Panc1 (cell line): ENCODE results near the gene AHNAK. TPM values are rescaled to one million over a fixed set of nuclear protein-coding genes. Genes with fewer than 3 reads are reported as not detected.

Experiments used
- ATAC-seq: fragments of 200-7000 bp; cut with Tn5 transposase; 2 replicates; pipeline ENCODE4 v1.9.1; 2020; ENCODE audit warnings: mild to moderate bottlenecking, moderate library complexity
- BruUV-seq: library from RNA; stranded (reverse); fragments of 400-500 nt; replicated peaks from 2 replicates; lab custom pipeline; 2021; lab: Mats Ljungman, UMichigan
- CTCF ChIA-PET: fragments of 300-600 bp; sonication (Branson Sonifier 250); formaldehyde crosslinking; loops from one replicate; lab custom pipeline; 2022; ENCODE audit warnings: antibody characterized with exemption; lab: Charles Lee
- POLR2A ChIA-PET: fragments of 300-600 bp; sonication (Branson Sonifier 250); formaldehyde crosslinking; loops from one replicate; lab custom pipeline; 2022; ENCODE audit warnings: antibody characterized with exemption; lab: Charles Lee
- DNase-seq: peaks from one replicate; pipeline ENCODE4 v3.0.0-alpha.2; 2010; ENCODE audit warnings: low read depth, low spot score
- H3K27ac ChIP-seq: 2 replicates; pipeline ENCODE4 v1.5.1; 2011; ENCODE audit warnings: mild to moderate bottlenecking, low read length, inconsistent platforms
- H3K27me3 ChIP-seq: fragments of 200-500 bp; sonication (Bioruptor generic); 2 replicates; pipeline ENCODE4 v1.6.0; 2014; ENCODE audit warnings: low read length, inconsistent platforms; ENCODE audit not compliant: control insufficient read depth, insufficient read depth
- H3K36me3 ChIP-seq: fragments of 200-500 bp; sonication (Bioruptor generic); 2 replicates; pipeline ENCODE4 v1.5.1; 2014; ENCODE audit warnings: inconsistent platforms, mild to moderate bottlenecking, low read length, moderate library complexity; ENCODE audit not compliant: control insufficient read depth, insufficient read depth
- H3K4me1 ChIP-seq: 2 replicates; pipeline ENCODE4 v1.5.1; 2011; ENCODE audit warnings: inconsistent platforms, mild to moderate bottlenecking, low read length, moderate library complexity; ENCODE audit not compliant: control insufficient read depth, insufficient read depth
- H3K4me3 ChIP-seq, 2 experiments: 2 replicates each; pipeline ENCODE4 v1.5.1; 2011 to 2012; ENCODE audit warnings: low read depth in 2 of 2, low read length in 2 of 2, mild to moderate bottlenecking in 2 of 2, inconsistent platforms in 1 of 2, moderate library complexity in 1 of 2
- H3K9me3 ChIP-seq: fragments of 200-500 bp; sonication (Bioruptor generic); 2 replicates; pipeline ENCODE4 v1.5.1; 2014; ENCODE audit warnings: low read depth, mild to moderate bottlenecking, inconsistent platforms, low read length, moderate library complexity; ENCODE audit not compliant: control insufficient read depth, insufficient read depth
- CTCF ChIP-seq: fragments of 450-650 bp; IDR thresholded peaks from 2 replicates; pipeline ENCODE4 v1.5.1; 2017; ENCODE audit warnings: mild to moderate bottlenecking
- POLR2AphosphoS5 ChIP-seq: IDR thresholded peaks from 2 replicates; pipeline ENCODE4 v1.6.1; 2012; ENCODE audit warnings: mild to moderate bottlenecking, low read depth, low read length, moderate library complexity
- SIN3A ChIP-seq: IDR thresholded peaks from 2 replicates; pipeline ENCODE4 v1.6.1; 2012; ENCODE audit warnings: low read depth, mild to moderate bottlenecking, low read length, moderate library complexity, borderline replicate concordance; ENCODE audit not compliant: insufficient read depth
- TCF7L2 ChIP-seq: IDR thresholded peaks from 2 replicates; pipeline ENCODE4 v1.6.1; 2011; ENCODE audit warnings: mild to moderate bottlenecking, low read depth, low read length, inconsistent platforms
- in situ Hi-C: cut with HindIII; loops from 2 replicates; pipeline ENCODE4 v1.10.0; 2016; ENCODE audit warnings: low sequenced_read_pairs, low pct_unique_long_range_greater_than_20kb
- intact Hi-C: fragments of 100-400 bp; cut with micrococcal nuclease; formaldehyde crosslinking; loops from one replicate; pipeline ENCODE4 v1.10.0; 2022; ENCODE audit not compliant: unreplicated experiment
- total RNA-seq: library from RNA; stranded (reverse); gene quantifications from one replicate; pipeline ENCODE4 v1.2.1, GENCODE V29; 2021; ENCODE audit not compliant: unreplicated experiment
- TF ChIP-seq, protein P1 (sequence below), 2 experiments: IDR thresholded peaks; 2 replicates each; pipeline ENCODE4 v1.6.1; 2011 to 2012; ENCODE audit warnings: low read depth in 2 of 2, control low read depth in 1 of 2, low read length in 1 of 2, mild to moderate bottlenecking in 1 of 2, moderate library complexity in 1 of 2; ENCODE audit not compliant: insufficient read depth in 1 of 2

AHNAK gene
- total RNA-seq, 1 experiment from 2014 or later, result 844 TPM

DNA sequence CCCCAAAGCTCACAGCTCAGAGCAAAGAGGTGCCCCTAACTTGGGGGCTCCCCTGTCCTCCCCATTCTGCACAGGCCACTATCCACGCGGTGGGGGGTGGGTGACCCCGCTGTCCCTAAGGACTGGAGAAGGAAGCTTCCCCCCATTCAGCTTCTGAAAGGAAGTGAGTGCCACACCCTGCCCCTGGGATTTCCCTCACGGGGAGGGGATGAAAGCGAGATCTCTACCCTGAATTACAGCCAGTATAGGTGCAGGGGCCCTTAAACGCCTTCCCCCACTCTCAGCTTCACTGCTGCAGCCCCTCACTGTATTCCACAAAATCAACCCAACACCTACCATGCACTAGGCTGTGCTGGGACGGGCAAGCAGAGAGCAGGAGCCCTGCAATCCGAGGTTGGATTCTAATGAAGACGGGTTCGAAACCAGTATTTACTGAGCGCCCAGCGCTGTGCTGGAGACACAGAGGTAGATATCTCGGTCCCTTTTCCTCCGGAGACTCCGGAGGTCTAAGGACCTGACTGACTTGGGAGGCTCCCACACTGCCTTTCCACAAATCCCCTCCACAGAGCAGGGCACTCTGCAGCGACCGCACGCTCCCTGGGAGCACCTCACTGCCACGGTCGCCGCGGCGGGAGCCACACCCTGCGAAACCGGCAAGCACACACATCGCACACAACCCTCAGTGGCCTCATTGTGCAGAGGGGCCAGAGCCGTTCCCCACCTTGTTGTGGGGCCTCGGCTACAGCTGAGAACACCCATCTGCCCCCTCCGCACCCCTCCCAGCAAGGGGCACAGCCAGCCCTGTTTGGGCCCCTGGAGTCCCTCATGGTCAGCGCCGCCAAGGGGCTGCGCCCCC, 1.8 kb downstream of the AHNAK start:
- intact Hi-C loops (loop anchor here (5.0 to 10.0 kb wide), 3 partner anchors 38 to 150 kb away; no protein-coding TSS in a partner anchor), in situ Hi-C loops (no loop called here)
- peaks cover 6% of the 10 kb centered on the region; the same call in 1 of the 2 replicates for H3K36me3 ChIP-seq
- no peak for ATAC-seq
- H3K27me3 ChIP-seq, result no peaks in the 10 kb centered on the region
- H3K27ac ChIP-seq, result peak overlapping the region; percentile 96
- H3K4me3 ChIP-seq, result peak overlapping the region; percentile 80 to 98
- DNase-seq, result no peak
- BruUV-seq, result no TSS peak
- H3K9me3 ChIP-seq, result no peaks in the 10 kb centered on the region
- CTCF ChIA-PET, result interaction anchor here (0.8 kb wide), 1 partner anchor 144 kb away, joined by 3 read pairs; no protein-coding TSS in a partner anchor
- H3K4me1 ChIP-seq, result peaks cover 42% of the 10 kb centered on the region
- TF ChIP-seq CTCF (no peak), SIN3A (0 out of 2 replicates have a peak, but pooled peaks have one; percentile 22), POLR2AphosphoS5 (no peak; the same call in 1 of the 2 replicates)
- POLR2A ChIA-PET, result interaction anchor here (0.7 to 2.0 kb wide), 4 partner anchors 12 to 120 kb away, joined by 3 to 14 read pairs (median 8); partner anchors contain the start of genes C11orf98, CSKMT and TUT1

GRCh38 chr11:62543680-62544444, 2.7 kb downstream of the AHNAK start:
- no TSS peak for BruUV-seq
- CTCF ChIA-PET, result interaction anchor here (0.6 to 2.9 kb wide), 11 partner anchors 9 to 1029 kb away, joined by 3 to 29 read pairs (median 6); no protein-coding TSS in a partner anchor
- intact Hi-C loops, result loop anchor here (5.0 to 10.0 kb wide), 3 partner anchors 37 to 149 kb away; no protein-coding TSS in a partner anchor
- Histone ChIP-seq H3K4me3 (peak overlapping the region; percentile 80 to 98), H3K4me1 (peaks cover 45% of the 10 kb centered on the region), H3K9me3 (no peaks in the 10 kb centered on the region), H3K36me3 (peaks cover 6% of the 10 kb centered on the region; the same call in 1 of the 2 replicates), H3K27me3 (no peaks in the 10 kb centered on the region), H3K27ac (peak overlapping the region; percentile 96)
- ATAC-seq, result no peak
- in situ Hi-C loops, result no loop called here
- POLR2A ChIA-PET, result interaction anchor here (0.5 to 2.0 kb wide), 8 partner anchors 9 to 121 kb away, joined by 3 to 14 read pairs (median 8); partner anchors contain the start of genes C11orf98, CSKMT and TUT1
- no peak for TF ChIP-seq CTCF
- 0 out of 2 replicates have a peak, but pooled peaks have one; percentile 51 for TF ChIP-seq SIN3A
- no peak; the same call in 1 of the 2 replicates for TF ChIP-seq POLR2AphosphoS5
- TF ChIP-seq TCF7L2, result no peak
- TF ChIP-seq, protein P1, sequence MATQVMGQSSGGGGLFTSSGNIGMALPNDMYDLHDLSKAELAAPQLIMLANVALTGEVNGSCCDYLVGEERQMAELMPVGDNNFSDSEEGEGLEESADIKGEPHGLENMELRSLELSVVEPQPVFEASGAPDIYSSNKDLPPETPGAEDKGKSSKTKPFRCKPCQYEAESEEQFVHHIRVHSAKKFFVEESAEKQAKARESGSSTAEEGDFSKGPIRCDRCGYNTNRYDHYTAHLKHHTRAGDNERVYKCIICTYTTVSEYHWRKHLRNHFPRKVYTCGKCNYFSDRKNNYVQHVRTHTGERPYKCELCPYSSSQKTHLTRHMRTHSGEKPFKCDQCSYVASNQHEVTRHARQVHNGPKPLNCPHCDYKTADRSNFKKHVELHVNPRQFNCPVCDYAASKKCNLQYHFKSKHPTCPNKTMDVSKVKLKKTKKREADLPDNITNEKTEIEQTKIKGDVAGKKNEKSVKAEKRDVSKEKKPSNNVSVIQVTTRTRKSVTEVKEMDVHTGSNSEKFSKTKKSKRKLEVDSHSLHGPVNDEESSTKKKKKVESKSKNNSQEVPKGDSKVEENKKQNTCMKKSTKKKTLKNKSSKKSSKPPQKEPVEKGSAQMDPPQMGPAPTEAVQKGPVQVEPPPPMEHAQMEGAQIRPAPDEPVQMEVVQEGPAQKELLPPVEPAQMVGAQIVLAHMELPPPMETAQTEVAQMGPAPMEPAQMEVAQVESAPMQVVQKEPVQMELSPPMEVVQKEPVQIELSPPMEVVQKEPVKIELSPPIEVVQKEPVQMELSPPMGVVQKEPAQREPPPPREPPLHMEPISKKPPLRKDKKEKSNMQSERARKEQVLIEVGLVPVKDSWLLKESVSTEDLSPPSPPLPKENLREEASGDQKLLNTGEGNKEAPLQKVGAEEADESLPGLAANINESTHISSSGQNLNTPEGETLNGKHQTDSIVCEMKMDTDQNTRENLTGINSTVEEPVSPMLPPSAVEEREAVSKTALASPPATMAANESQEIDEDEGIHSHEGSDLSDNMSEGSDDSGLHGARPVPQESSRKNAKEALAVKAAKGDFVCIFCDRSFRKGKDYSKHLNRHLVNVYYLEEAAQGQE (IDR thresholded peaks at IDR 0.05; ENCODE audit: insufficient read depth in 1 of 2, low read depth in 2 of 2, low read length in 1 of 2), result no peak
- no peak for DNase-seq
